NCI-H69 (cell line): Measurements from ENCODE around the gene PYGM.

ENCODE experiments used
- DNase-seq: peaks from one replicate; lab custom pipeline; 2025; lab: John Stamatoyannopoulos, UW

PYGM gene

DNA sequence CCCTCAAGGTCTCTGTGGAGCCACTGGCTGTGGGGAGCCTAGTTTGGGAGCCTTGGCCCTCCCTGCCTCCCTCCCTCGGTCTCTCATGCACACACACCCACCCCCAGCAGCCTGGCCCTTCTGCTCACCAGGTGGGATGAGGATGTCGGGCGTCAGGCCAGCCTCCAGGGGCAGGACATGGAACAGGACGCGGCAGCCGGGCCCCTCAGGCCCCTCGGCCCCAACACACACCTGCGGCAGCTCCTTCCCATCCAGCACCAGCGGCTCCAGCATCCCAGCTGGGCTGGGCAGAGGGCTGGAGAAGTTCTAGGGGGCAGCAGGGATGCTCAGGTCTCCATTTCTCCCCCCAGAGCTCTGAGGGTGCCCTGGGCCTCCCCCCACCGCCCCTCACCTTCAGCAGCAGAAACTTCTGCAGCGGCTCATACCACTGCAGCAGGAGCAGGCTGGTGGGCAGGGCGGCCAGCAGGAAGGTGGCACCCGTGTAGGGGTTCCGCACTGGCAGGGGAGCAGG, 32.1 kb upstream of the PYGM start:
- DNase-seq = no peak

DNA sequence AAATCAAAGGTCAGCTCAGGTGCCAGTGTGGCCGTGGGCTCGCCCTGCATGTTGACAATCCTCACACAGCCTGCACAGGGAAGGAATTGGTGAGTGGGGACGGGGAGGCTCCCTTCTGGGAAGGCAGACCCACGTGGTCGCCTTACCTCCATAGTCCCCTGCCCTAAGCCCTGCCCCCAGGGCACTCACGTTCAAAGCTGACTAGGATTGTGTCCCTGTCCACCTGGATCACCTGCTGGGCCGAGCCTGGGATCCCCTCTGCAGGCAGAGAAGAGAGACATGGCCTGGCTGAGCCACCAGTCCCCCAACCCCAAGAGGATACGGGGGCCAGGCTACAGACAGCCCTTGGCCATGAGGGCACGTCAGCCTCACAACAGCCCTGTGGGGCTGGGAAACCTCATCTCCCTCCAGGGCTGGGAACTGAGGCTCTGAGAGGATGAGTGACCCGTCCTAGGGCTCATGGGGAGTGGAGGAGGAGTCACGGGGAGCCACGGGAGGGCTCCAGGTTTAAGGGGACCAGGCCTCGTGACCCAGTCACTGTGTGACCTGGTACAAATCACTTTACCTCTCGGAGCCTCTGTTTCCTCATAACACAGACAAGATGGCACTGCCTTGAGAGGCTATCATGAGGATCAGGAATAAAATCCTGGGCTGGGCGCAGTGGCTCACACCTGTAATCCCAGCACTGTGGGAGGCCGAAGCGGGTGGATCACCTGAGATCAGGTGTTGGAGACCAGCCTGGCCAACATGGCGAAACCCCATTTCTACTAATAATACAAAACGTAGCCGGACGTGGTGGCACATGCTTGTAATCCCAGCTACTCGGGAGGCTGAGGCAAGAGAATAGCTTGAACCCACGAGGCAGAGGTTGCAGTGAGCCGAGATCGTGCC, 30.7 kb upstream of the PYGM start:
- no peak for DNase-seq

DNA sequence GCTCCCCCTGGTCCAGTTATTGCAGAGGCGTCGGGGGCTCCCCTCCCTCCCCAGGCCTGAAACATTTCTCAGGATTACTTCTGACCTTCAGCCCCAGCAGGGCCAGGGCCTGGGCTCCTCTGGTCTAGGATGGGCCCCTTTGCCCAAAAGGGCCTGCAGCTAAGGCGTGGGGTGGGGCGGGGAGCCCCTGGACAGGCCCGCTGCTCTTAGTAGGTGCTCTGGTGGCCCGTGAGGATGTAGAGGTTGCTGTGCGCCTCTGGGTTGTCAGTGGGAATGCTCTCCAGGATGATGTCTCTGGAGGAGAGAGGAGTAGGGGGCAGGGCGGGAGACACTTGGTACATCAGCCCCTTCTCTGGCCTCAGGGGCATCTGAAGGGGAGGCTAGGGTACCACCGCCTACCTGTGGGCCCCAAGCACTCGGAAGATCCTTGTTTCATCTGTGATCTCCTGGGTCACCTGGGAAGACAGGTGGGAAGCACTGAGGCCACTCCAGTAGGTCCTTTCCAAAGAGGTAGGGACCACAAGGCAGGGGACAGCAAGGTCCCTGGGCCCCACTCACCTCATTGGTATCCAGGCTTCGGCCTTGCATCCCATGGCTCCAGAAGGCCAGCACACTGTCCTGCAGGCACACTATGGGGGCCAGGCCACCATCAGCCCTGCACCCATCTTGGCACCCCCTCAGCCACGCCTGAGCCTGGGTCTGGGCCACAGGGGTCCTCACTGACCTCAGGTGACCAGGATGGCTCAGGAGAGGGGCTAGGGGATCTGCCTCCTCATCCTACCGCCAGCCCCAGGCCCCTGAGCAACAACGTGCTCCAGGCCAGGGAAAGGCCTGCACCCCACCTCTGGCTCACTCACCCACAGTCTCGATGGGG, 29.8 kb upstream of the PYGM start:
- DNase-seq = no peak

DNA sequence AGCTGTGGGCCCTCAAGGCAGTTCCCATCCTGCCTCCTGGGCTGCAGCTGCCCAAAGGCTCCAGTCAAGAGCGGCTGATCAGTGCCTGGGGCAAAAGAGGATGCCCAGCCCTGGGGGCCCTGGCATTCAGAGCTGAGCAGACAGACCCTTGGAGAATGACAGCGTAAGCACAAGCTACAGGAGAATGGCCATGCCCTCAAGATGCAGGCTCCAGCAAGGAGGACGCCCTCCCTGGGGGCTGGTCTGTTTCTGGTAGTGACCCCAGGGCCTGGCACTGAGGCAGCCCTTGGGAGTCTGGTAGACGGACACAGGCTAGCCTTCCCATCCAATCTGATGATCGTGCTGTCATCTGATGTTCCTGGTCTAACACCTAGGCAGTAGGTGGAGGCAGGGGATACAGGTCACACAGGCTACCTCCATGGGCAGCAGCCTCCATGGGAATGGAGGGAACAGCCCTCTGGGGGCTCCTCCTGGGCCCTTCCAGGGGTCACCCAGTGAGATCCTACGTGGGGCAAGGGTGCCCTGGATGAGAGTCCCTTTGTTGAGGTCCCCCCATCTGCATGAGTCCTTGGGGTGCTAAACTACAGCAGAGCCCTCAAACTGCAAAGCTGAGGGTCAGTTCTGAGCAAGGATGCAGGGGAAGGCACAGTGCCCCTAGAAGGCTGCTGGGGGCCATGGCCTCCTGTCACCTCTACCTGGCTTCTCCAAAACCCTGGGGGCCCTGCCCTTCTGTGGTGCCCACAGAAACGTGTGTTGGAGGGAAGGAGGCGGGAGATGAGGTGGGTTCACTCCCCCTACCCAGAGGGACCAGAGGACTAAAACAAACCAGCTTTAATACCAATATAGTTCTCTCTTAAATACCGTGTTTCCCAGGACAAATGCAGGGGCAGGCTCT, 28.8 kb upstream of the PYGM start:
- no peak for DNase-seq

DNA sequence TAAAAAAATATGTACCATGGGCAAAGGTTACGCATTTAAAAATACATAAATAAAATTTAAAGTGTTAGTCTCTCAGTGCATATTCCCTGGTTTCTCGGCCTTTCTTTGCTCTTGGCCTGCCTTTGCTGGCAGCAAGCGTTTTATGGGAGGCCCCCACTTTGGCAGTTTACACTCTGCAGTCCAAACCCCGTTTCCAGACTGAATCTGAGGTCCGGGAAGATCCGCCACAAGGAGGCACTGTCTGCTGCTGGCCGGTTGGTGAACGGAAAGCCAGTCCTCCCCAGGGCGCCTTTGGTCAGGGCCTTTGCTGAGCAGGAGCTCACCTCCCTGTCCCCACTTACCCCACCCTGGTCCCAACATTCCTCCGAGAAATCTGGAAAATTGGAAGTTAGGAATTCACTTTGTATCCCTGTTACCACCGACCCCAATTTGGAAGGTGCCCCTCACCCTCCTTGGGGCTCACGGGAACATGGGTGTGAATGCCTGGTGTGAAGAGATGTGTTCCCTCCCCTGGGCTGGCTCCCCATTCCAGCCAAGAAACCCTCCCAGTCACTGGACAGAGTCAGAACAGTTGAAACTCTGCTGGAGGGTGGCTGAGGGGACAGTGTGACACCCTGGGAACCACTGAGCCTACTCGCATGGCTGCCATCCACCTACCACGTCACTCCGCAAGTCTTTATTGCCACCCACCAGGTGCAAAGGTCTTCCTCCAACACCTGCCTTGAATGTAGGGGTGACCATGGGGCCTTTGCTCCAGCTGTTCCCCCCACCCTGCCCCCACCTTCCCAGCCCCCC, 27.9 kb upstream of the PYGM start:
- DNase-seq = peak; percentile 51

DNA sequence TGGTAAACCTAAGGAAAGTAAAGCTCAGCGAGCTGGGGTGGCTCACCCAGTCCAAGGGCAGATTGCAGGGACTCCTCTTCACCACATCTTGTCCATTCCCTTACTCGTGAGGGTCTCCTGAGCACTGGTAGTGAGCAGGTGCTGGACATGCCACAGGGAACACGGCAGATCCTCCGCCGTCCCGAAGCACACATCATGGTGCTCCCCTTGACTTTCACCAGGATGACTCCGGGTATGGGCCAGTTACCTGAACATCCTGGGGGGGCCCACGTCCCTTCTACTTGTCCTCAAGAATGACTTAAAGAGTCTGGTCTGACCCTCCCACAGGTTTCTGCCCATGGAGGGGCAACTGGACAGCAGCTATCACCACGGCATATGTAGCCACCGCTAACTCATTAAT, 26.5 kb upstream of the PYGM start:
- no peak for DNase-seq

DNA sequence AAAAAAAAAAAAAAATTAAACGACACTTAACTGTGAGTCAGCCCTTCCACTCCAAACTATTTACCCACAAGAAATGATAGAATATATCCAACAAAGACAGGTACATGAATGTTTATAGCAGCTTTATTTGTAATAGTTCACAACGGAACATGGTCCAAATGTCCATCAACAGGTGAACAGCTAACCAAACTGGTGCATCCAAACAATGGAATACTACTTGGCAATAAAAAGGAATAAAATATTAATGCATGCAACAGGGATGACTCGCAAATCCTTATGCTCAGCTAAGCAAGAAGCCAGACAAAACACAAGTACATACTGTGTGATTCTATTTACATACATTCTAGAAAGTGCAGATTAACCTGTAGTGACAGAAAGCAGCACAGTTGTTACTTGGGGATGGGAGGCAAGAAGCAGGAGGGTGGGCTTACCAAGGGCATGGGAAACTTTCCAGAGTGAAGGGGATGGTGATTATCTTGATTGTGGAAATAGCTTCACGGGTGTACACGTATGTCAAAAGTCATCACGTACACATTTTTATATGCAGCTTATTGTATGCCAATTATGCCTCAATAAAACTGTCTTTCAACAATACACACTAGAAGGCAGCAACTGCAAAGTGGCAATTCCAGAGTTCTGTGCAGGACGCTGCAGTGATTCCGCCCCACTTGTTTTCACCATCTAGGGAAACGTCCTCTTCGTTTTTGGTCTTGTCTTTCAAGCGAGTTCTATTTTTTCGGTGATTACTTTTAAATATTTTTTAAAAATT, 25.2 kb upstream of the PYGM start:
- no peak for DNase-seq

DNA sequence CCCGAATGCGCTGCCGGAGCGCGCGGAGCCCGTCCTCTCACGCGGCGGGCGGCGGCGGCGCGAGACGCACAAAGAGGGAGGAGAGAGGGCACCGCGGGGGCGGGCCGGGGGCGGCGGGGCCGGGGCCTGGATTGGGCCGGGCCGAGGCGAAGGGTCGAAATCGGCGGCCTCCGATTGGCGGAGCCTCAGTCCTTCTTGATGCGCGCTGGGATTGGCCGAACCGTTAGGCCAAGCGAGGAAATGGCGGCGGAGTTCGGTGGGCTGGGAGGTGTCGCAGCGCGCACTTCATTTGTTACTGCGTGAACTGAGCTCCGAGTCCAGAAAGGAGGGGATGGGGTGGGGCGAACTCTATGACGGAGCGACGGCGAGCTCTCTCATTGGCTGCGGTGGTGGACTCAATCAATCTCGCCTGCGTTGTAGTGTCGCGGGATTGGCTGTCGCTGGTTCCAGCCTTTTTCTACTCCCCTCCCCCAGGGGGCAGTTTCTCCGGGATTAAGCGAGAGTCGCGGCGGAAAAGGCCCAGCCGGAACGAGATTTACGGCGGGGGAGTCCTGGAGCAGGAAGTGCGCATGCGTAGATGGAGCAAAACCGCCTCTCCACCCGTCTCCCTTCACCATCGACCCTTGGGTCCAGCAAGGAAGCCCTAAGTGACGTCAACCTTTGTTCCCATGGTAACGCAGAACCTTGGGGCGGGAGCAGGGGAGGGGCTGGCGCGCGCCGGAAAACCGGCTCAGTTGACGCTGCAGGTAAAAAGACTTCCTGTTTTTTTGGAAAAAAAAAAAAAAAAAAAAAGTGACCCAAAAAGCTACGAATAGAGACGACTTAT, 18.9 kb upstream of the PYGM start, which contains the start of gene SF1:
TSS of gene SF1 (minus strand) at position 70 of the 826 bp plus-strand sequence. CDS start 150 bp downstream, outside the sequence.
- DNase-seq = peak; percentile 100

DNA sequence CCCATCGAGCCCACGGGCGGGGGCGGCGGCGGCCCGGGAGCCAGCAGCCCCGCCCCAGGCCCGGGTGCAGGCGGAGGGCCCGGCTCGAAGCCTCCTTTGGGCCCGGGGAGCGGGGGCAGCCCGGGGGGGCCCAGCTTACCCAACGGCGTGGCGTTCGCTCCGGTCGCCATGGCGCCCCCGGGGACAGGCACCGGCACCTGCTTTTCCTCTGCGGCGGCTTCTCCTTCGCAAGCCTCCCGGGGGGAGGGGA, 18.4 kb upstream of the PYGM start:
- DNase-seq = no peak

DNA sequence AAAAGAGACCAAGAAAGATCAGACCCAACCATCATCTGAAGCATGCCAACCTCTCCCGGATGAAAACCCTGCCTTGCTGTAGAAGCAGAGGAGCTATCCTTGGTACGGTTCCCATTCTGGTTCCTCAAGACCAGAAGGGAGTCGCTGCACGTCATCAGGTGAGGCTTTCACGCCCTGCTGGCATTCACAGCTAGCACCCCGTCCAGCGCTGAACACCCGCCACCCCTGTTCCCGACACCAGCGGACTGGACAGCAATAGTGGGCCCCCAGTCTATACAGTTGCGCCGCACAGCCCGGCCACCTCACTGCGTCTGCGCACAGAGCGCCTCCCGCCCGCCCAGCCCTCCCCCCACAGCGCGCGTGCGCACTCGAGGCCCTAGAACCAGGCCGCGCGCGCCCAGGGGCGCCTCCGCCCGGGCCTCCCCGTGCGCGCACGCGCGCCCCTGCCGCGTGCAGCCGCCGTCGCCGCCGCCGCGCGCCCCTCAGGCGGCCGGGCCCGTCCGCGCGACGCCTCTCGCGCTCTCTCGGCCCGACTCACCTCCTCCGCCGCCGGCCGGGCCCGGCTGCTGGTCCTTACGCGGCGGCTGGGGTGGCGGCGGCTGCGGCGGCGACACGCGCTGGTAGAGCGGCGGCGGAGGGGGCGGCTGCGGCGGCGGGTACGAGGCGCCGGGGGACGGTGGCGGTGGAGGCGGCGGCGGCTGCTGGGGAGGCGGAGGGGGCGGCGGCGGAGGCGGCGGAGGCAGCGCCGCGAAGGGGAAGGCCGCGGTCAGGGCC, 17.9 kb upstream of the PYGM start:
- DNase-seq = peak; percentile 94

DNA sequence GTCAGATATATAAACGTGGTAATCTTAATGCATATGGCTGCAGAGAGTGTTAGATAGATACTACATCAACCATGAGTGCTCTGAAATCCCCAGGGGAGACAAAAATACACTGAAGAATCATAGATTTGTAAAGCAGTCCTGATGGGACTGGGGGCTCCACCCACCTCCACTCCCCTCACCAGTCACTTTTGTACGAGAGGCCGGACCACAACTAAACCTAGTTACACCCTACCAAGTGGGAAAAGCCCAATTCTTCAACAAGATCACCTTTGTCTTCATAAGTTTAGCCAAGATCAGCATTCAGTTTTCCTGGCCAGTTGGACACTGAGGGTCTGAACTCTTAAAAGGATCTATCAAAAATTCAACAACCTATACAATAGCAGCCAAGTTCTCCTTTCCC, 17.1 kb upstream of the PYGM start:
- no peak for DNase-seq

DNA sequence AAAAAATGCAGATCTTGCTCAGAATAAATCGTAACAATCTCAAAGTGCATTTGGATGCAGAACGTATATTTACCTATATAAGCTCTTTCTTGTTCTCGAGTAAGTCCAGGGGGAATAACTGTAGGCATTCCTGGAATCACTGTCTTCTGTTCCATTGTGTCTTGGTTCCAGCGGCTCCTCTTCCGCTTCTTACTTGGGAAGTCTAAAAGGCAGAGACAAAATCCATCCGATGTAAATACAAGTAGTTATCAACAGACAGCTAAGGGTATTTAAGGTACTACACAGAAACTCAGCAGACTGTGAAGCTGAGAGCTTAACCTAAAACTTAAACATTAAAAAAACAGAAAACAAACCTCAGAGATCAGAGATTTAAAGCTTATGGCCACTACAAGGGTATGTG, 16.7 kb upstream of the PYGM start:
- DNase-seq = no peak

DNA sequence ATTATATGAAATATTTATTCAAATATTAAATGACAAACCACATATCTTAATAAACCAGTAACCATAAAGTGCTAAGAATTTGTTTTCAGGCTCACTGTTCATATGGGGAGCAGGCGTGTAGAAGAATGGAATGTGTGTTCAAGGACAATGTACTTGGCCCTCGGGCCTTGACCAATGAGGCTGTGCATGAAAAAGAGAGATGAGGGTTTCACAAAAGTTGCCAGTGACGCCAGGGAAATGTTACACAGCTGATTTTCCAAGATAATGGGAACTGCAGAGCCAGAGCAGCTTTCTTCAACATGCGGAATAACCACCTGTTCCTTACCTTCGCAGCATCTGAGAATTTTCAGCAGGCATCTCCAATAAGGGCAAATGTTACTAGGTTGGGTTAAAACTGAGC, 14.4 kb upstream of the PYGM start:
- DNase-seq = no peak

DNA sequence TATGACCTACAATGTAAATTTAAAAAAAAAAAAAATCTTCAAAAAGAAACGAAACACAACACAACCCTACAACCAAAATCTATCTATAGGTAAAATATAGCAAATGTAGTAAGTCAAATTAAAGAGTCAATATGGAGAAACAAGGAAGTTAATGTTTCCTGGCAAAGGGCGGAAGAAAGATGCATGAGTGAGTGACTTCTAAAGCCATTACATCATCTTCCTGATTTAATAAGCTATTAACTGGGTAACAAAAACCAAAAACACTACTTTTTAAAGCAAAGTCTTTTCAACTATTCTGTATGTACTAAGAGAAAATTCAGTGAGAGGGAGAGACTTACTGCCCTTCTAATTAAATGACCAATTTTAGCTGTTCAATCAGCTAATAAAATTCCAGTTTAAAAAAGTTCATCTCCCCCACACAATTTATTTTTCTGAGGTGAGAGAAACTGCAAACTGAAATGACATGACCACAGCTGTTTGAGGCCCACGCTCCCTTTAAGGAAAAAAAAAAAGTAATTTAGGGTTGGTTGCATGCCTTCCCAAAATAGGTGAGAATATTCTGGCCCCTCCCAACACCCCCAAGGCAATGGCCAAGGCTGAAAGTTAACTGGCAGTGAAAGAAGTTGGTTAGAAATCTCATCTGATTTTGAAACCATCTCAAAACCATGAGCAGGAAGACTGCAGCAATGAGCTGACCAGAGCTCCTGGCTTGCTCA, 12.7 kb upstream of the PYGM start:
- no peak for DNase-seq

DNA sequence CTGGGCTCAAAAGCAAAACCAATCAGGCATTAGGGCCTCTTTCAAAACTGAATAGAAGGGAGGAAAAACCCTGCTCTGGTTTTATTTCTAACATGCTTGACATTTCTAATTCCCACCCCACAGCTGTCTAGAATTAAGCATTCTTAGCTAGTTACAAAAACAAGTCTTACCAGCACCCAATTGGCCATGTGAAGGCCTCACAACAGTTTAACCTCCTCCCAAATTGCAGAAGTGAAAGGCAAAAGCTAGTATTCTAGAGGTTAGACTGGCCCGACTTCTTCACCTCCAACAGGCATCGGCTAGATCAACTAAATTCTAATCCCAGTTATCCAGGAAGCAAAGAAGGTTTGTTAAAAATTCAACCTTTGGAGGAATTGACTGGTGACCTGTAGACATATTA, 12.1 kb upstream of the PYGM start:
- no peak for DNase-seq

DNA sequence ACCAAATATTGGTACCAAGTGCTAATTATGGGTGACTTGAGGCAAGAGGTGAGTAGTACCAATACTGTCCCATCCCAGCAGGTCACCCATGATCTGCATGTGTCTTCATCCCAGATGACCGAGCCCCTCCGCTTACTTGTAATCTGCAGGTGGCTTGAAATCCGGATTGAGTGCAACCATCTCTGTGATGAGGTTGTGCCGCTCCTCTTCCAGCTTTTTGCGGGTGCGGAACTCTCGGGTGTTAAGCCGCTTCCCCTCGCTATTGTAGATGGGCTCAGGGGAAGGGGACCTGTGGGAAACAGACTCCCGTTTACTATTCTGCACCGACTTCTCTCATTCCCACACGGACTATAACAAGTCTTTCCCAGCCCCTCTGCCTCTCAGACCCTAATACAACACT, 10.3 kb upstream of the PYGM start:
- DNase-seq = no peak

DNA sequence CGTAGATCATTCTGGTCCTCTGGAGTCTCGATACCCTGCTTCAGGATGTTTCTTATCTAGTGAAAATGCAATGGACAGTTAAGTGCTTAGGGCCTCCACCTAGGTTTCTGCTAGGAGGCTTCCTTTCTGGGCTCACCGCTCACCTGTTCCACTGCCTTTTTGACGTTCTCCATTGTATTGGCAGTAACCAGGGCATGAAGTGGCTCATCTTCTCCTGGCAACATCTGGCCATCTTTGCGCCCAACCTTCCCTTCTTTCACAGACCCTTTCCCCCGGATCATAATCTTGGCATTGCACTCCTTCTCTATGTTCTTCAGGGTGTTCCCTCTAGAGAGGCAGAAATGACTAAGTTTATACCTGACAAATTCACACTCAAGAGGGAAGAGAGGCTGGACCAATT, 9.5 kb upstream of the PYGM start:
- no peak for DNase-seq

DNA sequence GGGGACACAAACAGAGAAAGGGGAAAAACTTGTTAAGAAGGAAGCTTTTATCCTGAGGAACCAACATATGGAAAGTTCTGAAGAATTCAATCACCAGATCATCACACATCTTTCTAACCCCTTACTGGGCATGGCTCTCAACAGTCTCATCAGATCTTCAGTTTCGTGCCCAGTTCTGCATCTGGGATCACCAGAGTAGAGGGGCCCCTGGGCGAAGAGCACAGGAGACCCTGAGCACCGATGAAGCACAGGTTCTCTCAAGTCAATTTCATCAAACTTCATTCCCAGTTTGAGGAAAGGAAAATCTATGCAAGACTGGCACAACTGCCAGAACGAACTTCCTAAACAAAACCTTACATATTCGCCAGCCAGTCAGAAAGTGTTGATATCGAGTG, 8.5 kb upstream of the PYGM start:
- no peak for DNase-seq
